K562 (cell line): Measurements from ENCODE around the gene FRMD4A. TPM values are rescaled to one million over a fixed set of nuclear protein-coding genes. Genes with fewer than 3 reads are reported as not detected.

Experiments
- ATAC-seq: fragments of 200-7000 bp; cut with Tn5 transposase; 3 replicates; pipeline ENCODE4 v1.9.1; 2020; ENCODE audit warnings: moderate library complexity
- BruUV-seq: library from RNA; stranded (reverse); fragments of 400-500 nt; replicated peaks from 2 replicates; lab custom pipeline; 2021; lab: Mats Ljungman, UMichigan
- CTCF ChIA-PET: fragments of 300-600 bp; formaldehyde crosslinking; extraction: SDS; loops from one replicate; lab custom pipeline; 2021; ENCODE audit warnings: low intra/inter-chr PET ratio; lab: Yijun Ruan, JAX
- POLR2A ChIA-PET: fragments of 300-600, 350-650 bp; sonication (Branson Sonifier 250); formaldehyde crosslinking; extraction: SDS; loops from one replicate; lab custom pipeline; 2021; ENCODE audit warnings: antibody characterized with exemption, inconsistent platforms; lab: Yijun Ruan, JAX
- DNase-seq, 4 experiments: peaks; one replicate each; pipeline versions ENCODE4 v3.0.0 to v3.0.0-alpha.2; 2011 to 2018; ENCODE audit warnings: low spot score in 3 of 4, mixed read lengths in 3 of 4; ENCODE audit errors: extremely low read depth in 1 of 4
- FAIRE-seq: peaks from 2 replicates; lab custom pipeline; 2011; peaks lifted over from hg19 to GRCh38; lab: Jason Lieb, UNC
- H2AFZ ChIP-seq: 2 replicates; pipeline ENCODE4 v1.6.0; 2011; ENCODE audit warnings: low read depth, low read length, control low read depth, inconsistent platforms
- H3K27ac ChIP-seq: fragments of 200-600 bp; 3 replicates; pipeline ENCODE4 v1.8.0; 2011; ENCODE audit warnings: low read depth, mild to moderate bottlenecking, control low read depth, inconsistent platforms, low read length, moderate library complexity, mixed read lengths; ENCODE audit errors: extremely low read depth
- H3K27me3 ChIP-seq, 2 experiments: fragments of 300-600 bp in 1 of 2; 2 replicates in 1 of 2; 3 replicates in 1 of 2; pipeline versions ENCODE4 v1.6.0 to v1.8.0; 2011; ENCODE audit warnings: inconsistent platforms in 2 of 2, low read length in 2 of 2, mild to moderate bottlenecking in 1 of 2, mixed read lengths in 1 of 2, moderate library complexity in 1 of 2; ENCODE audit not compliant: control insufficient read depth in 2 of 2, insufficient read depth in 2 of 2
- H3K36me3 ChIP-seq: fragments of 300-600 bp; 3 replicates; pipeline ENCODE4 v1.8.0; 2011; ENCODE audit warnings: mild to moderate bottlenecking, low read length, inconsistent platforms; ENCODE audit not compliant: control insufficient read depth, insufficient read depth
- H3K4me1 ChIP-seq, 2 experiments: fragments of 200-600 bp in 1 of 2; replicated peaks in 1 of 2; 2 replicates in 1 of 2; 3 replicates in 1 of 2; pipeline versions ENCODE4 v1.5.1 to v1.8.0; 2011; ENCODE audit warnings: inconsistent platforms in 2 of 2, low read length in 2 of 2, mild to moderate bottlenecking in 1 of 2, mixed read lengths in 1 of 2, moderate library complexity in 1 of 2; ENCODE audit not compliant: control insufficient read depth in 2 of 2, insufficient read depth in 2 of 2
- H3K4me2 ChIP-seq: 2 replicates; pipeline ENCODE4 v1.6.1; 2011; ENCODE audit warnings: low read length, control low read depth, inconsistent platforms, mixed read lengths; ENCODE audit not compliant: insufficient read depth
- H3K4me3 ChIP-seq: fragments of 200-600 bp; sonication (generic), shearing (Covaris generic); 2 replicates; pipeline ENCODE4 v1.5.1; 2016; ENCODE audit warnings: control low read depth, inconsistent platforms
- H3K79me2 ChIP-seq: fragments of 200-600 bp; 3 replicates; pipeline ENCODE4 v1.8.0; 2011; ENCODE audit warnings: low read length, inconsistent platforms; ENCODE audit not compliant: control insufficient read depth, insufficient read depth
- H3K9ac ChIP-seq, 2 experiments: 2 replicates each; pipeline versions ENCODE4 v1.6.0 to v1.6.1; 2011; ENCODE audit warnings: low read depth in 2 of 2, low read length in 2 of 2, control low read depth in 1 of 2, inconsistent platforms in 1 of 2, mild to moderate bottlenecking in 1 of 2, mixed read lengths in 1 of 2; ENCODE audit not compliant: insufficient read depth in 1 of 2
- H3K9me1 ChIP-seq: one replicate; pipeline ENCODE4 v1.6.0; 2011; ENCODE audit warnings: inconsistent platforms, mild to moderate bottlenecking, low read length, moderate library complexity; ENCODE audit not compliant: control insufficient read depth, insufficient read depth
- H3K9me3 ChIP-seq: replicated peaks from 2 replicates; pipeline ENCODE4 v1.5.1; 2011; ENCODE audit warnings: low read depth, low read length, inconsistent platforms; ENCODE audit not compliant: control insufficient read depth, insufficient read depth
- H4K20me1 ChIP-seq: replicated peaks from 2 replicates; pipeline ENCODE4 v1.6.1; 2011; ENCODE audit warnings: low read length, inconsistent platforms, mixed read lengths; ENCODE audit not compliant: control insufficient read depth, insufficient read depth
- C11orf30 ChIP-seq: fragments of 450-650 bp; IDR thresholded peaks from 2 replicates; pipeline ENCODE4 v1.6.1; 2016; ENCODE audit warnings: low read depth, mild to moderate bottlenecking
- RBM15 ChIP-seq: fragments of 200-400 bp; formaldehyde crosslinking; IDR thresholded peaks from 2 replicates; pipeline ENCODE4 v1.6.1; 2018; ENCODE audit warnings: mild to moderate bottlenecking, low read length, moderate library complexity; ENCODE audit not compliant: insufficient read depth
- RFX5 ChIP-seq: IDR thresholded peaks from 2 replicates; pipeline ENCODE4 v1.6.1; 2011; ENCODE audit warnings: low read depth, mild to moderate bottlenecking, improper control_type of control experiment, low read length
- RNF2 ChIP-seq: sonication (generic); IDR thresholded peaks from 2 replicates; pipeline ENCODE4 v1.6.1; 2016
- WGBS: fragments of 100-300 bp; shearing (Covaris generic); methylation state at CpG from one replicate; pipeline ENCODE4 v1.1.6; 2016; ENCODE audit warnings: low coverage, mixed read lengths; ENCODE audit not compliant: insufficient coverage; ENCODE audit errors: missing lambda C conversion rate; 5-methylcytosine and 5-hydroxymethylcytosine counted together
- in situ Hi-C: fragments of 300-500 bp; cut with MboI; formaldehyde crosslinking; loops from 4 replicates; pipeline ENCODE4 v1.15.0; 2018; ENCODE audit warnings: inconsistent platforms, mixed read lengths
- intact Hi-C: fragments of 100-400 bp; cut with micrococcal nuclease; formaldehyde crosslinking; loops from 2 replicates; pipeline ENCODE4 v1.14.2; 2022
- polyA plus RNA-seq, 8 experiments: library from polyadenylated mRNA; depleted of rRNA in 4 of 8; stranded (reverse) in 5 of 8; unstranded in 3 of 8; fragments of >200 nt; fragmentation: Nextera tagmentation in 2 of 8; fragmentation: Illumina TruSeq in 1 of 8; extraction: Ambion mirVana in 2 of 8; extraction: Trizol in 1 of 8; gene quantifications; 2 replicates each; pipeline versions ENCODE4 v1.2.1 to v1.2.3, GENCODE V29; 2011 to 2014; ENCODE audit warnings: inconsistent platforms in 1 of 8, missing spikeins in 1 of 8
- total RNA-seq, 7 experiments: library from RNA; depleted of rRNA in 6 of 7; stranded (reverse); fragments of >200 nt in 6 of 7; fragmentation: Illumina TruSeq in 2 of 7; extraction: Trizol in 2 of 7; gene quantifications; 2 replicates each; pipeline versions ENCODE4 v1.2.1 to v1.2.3, GENCODE V29; 2011 to 2021; ENCODE audit warnings: low replicate concordance in 1 of 7
- TF ChIP-seq, protein P1 (sequence below): fragments of 450-650 bp; IDR thresholded peaks from 2 replicates; pipeline ENCODE4 v1.6.1; 2016; ENCODE audit warnings: low read depth
- TF ChIP-seq, protein P2 (sequence below): fragments of 250-450 bp; sonication (Bioruptor Pico); IDR thresholded peaks from 2 replicates; pipeline ENCODE4 v1.8.0; 2022; ENCODE audit warnings: inconsistent platforms

The FRMD4A gene
- total and polyA plus RNA-seq, 9 of the 15 experiments (the other 6 are each of a cell fraction or from before 2014, with no cell fraction given): 0.80 to 5.2 (median 3.0) TPM

DNA sequence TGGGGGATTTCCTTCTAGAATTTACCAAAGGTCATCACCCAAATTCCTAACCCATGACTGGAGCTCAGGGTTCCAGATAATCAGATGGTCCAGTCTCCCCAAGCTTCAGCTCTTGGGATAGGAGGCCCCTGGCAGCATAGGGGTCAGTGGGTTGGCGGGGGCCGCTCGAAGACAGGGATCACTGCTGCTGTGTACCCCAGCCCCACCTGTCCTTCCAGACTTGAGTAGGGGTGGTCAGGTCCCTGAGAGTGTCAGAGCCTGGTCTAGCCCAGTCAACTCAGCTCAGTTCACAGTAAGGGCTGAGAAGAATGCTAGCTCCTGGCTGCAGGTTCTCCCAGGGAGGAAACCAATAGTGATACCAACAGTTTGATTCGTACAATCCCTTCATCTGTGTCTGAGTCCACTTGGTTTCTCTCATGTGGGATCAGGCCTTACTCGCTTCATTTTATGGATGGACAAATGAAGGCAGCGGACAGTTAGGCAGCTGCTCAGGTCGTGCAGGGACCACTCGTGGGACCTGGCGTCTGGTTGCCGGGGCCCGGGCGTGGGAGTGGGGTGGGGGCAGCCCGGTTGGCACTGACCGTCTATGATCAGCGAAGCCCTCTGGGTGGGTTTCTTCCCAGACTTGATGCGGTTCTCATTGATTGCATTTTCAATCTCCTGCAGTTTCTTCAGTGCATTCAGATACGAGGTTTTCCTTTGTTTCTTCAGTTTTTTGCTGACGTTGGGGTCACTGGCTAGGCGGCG, 665.0 kb downstream of the FRMD4A start:
- DNase-seq: no peak
- H3K9me3 ChIP-seq: no peaks in the 10 kb centered on the region
- H3K36me3 ChIP-seq: peaks cover 2% of the 10 kb centered on the region; the same call in 1 of the 3 replicates
- no peak for FAIRE-seq
- no TSS peak for BruUV-seq
- 71% methylated on average over 20 of the region's 20 CpGs for WGBS
- no peaks in the 10 kb centered on the region; the same call in 1 of the 2 replicates for H4K20me1 ChIP-seq
- POLR2A ChIA-PET: interaction anchor here (1.5 to 1.9 kb wide), 2 partner anchors 11 to 45 kb away, joined by 3 to 4 read pairs; no protein-coding TSS in a partner anchor
- CTCF ChIA-PET: interaction anchor here (0.8 kb wide), 1 partner anchor 15 kb away, joined by 4 read pairs; no protein-coding TSS in a partner anchor
- H3K9ac ChIP-seq: no peak overlapping the region
- no peaks in the 10 kb centered on the region for H3K9me1 ChIP-seq
- no peak for ATAC-seq
- no peak overlapping the region for H3K4me3 ChIP-seq
- in situ Hi-C loops (no loop called here), intact Hi-C loops (no loop called here)
- no peaks in the 10 kb centered on the region for H3K79me2 ChIP-seq
- no peaks in the 10 kb centered on the region for H3K4me1 ChIP-seq
- H2AFZ ChIP-seq: no peak overlapping the region
- no peaks in the 10 kb centered on the region; a peak in 1 of 5 replicates for H3K27me3 ChIP-seq
- H3K27ac ChIP-seq: no peak overlapping the region
- TF ChIP-seq C11orf30 (no peak), RBM15 (no peak), RNF2 (no peak), RFX5 (no peak)
- TF ChIP-seq, protein P1, sequence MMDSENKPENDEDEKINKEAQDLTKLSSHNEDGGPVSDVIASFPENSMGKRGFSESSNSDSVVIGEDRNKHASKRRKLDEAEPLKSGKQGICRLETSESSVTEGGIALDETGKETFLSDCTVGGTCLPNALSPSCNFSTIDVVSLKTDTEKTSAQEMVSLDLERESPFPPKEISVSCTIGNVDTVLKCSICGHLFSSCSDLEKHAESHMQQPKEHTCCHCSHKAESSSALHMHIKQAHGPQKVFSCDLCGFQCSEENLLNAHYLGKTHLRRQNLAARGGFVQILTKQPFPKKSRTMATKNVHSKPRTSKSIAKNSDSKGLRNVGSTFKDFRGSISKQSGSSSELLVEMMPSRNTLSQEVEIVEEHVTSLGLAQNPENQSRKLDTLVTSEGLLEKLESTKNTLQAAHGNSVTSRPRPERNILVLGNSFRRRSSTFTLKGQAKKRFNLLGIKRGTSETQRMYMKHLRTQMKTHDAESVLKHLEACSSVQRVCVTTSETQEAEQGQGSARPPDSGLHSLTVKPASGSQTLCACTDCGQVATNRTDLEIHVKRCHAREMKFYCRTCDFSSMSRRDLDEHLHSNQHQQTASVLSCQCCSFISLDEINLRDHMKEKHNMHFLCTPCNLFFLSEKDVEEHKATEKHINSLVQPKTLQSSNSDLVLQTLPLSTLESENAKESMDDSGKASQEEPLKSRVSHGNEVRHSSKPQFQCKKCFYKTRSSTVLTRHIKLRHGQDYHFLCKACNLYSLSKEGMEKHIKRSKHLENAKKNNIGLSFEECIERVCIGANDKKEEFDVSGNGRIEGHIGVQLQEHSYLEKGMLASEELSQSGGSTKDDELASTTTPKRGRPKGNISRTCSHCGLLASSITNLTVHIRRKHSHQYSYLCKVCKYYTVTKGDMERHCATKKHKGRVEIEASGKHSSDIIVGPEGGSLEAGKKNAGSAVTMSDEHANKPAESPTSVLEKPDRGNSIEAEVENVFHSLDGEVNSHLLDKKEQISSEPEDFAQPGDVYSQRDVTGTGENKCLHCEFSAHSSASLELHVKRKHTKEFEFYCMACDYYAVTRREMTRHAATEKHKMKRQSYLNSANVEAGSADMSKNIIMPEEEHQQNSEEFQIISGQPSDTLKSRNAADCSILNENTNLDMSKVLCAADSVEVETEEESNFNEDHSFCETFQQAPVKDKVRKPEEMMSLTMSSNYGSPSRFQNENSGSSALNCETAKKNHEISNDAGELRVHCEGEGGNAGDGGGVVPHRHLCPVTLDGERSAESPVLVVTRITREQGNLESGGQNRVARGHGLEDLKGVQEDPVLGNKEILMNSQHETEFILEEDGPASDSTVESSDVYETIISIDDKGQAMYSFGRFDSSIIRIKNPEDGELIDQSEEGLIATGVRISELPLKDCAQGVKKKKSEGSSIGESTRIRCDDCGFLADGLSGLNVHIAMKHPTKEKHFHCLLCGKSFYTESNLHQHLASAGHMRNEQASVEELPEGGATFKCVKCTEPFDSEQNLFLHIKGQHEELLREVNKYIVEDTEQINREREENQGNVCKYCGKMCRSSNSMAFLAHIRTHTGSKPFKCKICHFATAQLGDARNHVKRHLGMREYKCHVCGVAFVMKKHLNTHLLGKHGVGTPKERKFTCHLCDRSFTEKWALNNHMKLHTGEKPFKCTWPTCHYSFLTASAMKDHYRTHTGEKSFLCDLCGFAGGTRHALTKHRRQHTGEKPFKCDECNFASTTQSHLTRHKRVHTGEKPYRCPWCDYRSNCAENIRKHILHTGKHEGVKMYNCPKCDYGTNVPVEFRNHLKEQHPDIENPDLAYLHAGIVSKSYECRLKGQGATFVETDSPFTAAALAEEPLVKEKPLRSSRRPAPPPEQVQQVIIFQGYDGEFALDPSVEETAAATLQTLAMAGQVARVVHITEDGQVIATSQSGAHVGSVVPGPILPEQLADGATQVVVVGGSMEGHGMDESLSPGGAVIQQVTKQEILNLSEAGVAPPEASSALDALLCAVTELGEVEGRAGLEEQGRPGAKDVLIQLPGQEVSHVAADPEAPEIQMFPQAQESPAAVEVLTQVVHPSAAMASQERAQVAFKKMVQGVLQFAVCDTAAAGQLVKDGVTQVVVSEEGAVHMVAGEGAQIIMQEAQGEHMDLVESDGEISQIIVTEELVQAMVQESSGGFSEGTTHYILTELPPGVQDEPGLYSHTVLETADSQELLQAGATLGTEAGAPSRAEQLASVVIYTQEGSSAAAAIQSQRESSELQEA: no peak
- TF ChIP-seq, protein P2, sequence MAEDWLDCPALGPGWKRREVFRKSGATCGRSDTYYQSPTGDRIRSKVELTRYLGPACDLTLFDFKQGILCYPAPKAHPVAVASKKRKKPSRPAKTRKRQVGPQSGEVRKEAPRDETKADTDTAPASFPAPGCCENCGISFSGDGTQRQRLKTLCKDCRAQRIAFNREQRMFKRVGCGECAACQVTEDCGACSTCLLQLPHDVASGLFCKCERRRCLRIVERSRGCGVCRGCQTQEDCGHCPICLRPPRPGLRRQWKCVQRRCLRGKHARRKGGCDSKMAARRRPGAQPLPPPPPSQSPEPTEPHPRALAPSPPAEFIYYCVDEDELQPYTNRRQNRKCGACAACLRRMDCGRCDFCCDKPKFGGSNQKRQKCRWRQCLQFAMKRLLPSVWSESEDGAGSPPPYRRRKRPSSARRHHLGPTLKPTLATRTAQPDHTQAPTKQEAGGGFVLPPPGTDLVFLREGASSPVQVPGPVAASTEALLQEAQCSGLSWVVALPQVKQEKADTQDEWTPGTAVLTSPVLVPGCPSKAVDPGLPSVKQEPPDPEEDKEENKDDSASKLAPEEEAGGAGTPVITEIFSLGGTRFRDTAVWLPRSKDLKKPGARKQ (CRISPR knock-in tag): no peak
- TF ChIP-seq, all 486 proteins: peak for 0
- no peak overlapping the region for H3K4me2 ChIP-seq
